ENCODE data around the gene SUFU. TPM values are rescaled to one million over a fixed set of nuclear protein-coding genes. Genes with fewer than 3 reads are reported as not detected.
A peak's percentile ranks its signal among the peaks of the same experiment; 100 is the strongest.

SUFU gene
- total and polyA plus RNA-seq, 2 experiments from 2014 or later, result 10.9 to 18.2 TPM

DNA sequence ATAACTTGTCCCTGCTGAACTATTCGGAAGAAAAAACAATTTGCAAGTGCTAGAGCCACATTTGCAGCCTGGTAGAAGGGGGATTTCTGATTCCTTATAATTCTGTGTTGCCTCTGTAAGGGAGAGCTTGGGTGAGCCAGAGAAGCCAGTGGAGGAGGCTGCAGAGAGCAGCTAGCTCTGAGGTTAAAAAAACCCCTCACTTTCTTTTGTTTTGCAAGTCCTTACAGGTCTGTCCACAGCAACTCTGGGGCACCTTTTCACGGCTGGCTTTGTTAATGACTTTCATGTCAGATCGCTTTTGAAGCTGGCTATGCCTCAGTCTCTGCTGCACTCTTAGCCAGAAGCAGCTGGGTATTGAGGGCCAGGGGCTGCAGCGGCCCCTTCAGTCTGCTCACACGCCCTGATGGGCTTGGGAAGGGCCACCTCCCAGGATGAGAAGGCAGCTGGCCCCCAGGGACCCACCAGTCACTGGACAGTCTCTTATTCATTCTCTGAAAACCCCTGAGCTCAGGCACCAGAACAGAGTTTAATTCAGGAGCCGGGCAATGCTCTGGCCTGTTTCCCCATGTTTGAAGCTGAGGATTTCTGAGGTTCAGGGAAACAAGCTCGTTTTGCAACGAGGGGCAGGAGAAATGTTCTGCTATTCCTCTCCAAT, 171.4 kb downstream of the SUFU start:
- no peak for TF ChIP-seq EZH2 (IDR thresholded peaks at IDR 0.05; ENCODE audit: borderline replicate concordance)
- TF ChIP-seq EZH2phosphoT487 (IDR thresholded peaks at IDR 0.05; ENCODE audit: low read depth, severe bottlenecking, unreplicated experiment), result no peak
- TF ChIP-seq, protein P1, sequence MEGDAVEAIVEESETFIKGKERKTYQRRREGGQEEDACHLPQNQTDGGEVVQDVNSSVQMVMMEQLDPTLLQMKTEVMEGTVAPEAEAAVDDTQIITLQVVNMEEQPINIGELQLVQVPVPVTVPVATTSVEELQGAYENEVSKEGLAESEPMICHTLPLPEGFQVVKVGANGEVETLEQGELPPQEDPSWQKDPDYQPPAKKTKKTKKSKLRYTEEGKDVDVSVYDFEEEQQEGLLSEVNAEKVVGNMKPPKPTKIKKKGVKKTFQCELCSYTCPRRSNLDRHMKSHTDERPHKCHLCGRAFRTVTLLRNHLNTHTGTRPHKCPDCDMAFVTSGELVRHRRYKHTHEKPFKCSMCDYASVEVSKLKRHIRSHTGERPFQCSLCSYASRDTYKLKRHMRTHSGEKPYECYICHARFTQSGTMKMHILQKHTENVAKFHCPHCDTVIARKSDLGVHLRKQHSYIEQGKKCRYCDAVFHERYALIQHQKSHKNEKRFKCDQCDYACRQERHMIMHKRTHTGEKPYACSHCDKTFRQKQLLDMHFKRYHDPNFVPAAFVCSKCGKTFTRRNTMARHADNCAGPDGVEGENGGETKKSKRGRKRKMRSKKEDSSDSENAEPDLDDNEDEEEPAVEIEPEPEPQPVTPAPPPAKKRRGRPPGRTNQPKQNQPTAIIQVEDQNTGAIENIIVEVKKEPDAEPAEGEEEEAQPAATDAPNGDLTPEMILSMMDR (IDR thresholded peaks at IDR 0.05; ENCODE audit: poor library complexity), result no peak
- no peaks in the 10 kb centered on the region for H3K79me2 ChIP-seq
- H3K36me3 ChIP-seq (replicated peaks; ENCODE audit: insufficient read depth, low read depth), result no peaks in the 10 kb centered on the region
- H3K4me1 ChIP-seq (ENCODE audit: insufficient read depth), result peaks cover 64% of the 10 kb centered on the region
- H3K9me2 ChIP-seq (replicated peaks; ENCODE audit: insufficient read depth), result no peaks in the 10 kb centered on the region
- no peaks in the 10 kb centered on the region for H4K20me1 ChIP-seq (ENCODE audit: insufficient read depth, poor library complexity, severe bottlenecking)
- H3K4me2 ChIP-seq, result peak overlapping the region; percentile 69
- no peaks in the 10 kb centered on the region for H3K9me3 ChIP-seq (ENCODE audit: low read depth)
- H3K4me3 ChIP-seq, result no peak overlapping the region
- H3K27ac ChIP-seq, result peak overlapping the region; percentile 93
- no peaks in the 10 kb centered on the region for H3K27me3 ChIP-seq
- WGBS (ENCODE audit: low lambda C conversion rate, missing lambda C conversion rate), result 43% methylated on average over 8 of the region's 8 CpGs
- H2AFZ ChIP-seq, result no peak overlapping the region
- no peak for DNase-seq (ENCODE audit: low spot score)

DNA sequence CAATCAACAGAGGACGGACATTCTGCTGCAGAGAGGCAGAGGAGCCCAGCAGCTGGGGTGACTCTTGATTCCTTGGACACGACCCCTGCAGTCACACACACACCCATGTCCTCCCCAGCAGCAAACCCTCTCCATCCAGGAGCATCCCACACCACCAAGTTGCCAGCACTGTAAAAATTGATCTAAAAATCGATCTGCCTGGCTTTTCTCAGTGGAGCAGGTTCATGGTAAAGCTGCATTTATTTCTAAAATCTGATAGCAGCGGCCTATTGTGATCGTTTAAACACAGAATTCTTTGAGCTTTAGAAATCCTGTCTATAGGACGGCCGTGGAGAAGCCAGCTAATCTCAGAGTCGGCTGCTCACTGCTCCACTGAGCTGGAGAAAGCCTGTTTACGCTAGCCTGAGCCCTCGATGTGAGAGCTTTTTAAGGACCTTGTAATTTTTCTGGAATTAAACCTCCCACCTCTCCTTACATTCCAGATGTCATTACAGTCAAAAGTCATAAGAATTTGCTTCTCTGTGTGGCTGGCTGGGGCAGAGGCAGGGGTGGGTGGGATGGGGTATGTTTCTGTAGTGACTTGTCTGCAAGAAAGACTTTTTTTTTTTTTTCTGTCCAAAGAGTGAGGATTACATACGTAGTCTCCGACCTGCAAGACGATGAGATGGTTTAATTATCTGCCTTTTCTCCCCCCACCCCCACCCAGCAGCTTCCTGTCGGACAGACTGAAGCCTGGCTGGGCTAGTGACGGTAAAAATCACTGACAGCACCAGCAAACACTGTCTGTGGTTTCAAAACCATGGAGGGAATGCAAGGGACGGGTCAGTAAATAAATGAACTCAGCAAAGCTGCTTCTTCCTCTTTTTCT, 172.1 kb downstream of the SUFU start:
- H3K4me3 ChIP-seq, result no peak overlapping the region
- H3K27me3 ChIP-seq, result no peaks in the 10 kb centered on the region
- H3K4me1 ChIP-seq (ENCODE audit: insufficient read depth), result peaks cover 63% of the 10 kb centered on the region
- TF ChIP-seq EZH2 (IDR thresholded peaks at IDR 0.05; ENCODE audit: borderline replicate concordance) (no peak), EZH2phosphoT487 (IDR thresholded peaks at IDR 0.05; ENCODE audit: low read depth, severe bottlenecking, unreplicated experiment) (no peak)
- TF ChIP-seq, protein P1 (IDR thresholded peaks at IDR 0.05; ENCODE audit: poor library complexity), result no peak
- peak overlapping the region; percentile 69 for H3K4me2 ChIP-seq
- H3K9me2 ChIP-seq (replicated peaks; ENCODE audit: insufficient read depth), result no peaks in the 10 kb centered on the region
- H2AFZ ChIP-seq, result no peak overlapping the region
- 23% methylated on average over 14 of the region's 16 CpGs for WGBS (ENCODE audit: low lambda C conversion rate, missing lambda C conversion rate)
- no peaks in the 10 kb centered on the region for H3K36me3 ChIP-seq (replicated peaks; ENCODE audit: insufficient read depth, low read depth)
- no peaks in the 10 kb centered on the region for H3K79me2 ChIP-seq
- H3K9me3 ChIP-seq (ENCODE audit: low read depth), result no peaks in the 10 kb centered on the region
- H4K20me1 ChIP-seq (ENCODE audit: insufficient read depth, poor library complexity, severe bottlenecking), result no peaks in the 10 kb centered on the region
- DNase-seq (ENCODE audit: low spot score), result peak; percentile 61
- H3K27ac ChIP-seq, result peak overlapping the region; percentile 93

DNA sequence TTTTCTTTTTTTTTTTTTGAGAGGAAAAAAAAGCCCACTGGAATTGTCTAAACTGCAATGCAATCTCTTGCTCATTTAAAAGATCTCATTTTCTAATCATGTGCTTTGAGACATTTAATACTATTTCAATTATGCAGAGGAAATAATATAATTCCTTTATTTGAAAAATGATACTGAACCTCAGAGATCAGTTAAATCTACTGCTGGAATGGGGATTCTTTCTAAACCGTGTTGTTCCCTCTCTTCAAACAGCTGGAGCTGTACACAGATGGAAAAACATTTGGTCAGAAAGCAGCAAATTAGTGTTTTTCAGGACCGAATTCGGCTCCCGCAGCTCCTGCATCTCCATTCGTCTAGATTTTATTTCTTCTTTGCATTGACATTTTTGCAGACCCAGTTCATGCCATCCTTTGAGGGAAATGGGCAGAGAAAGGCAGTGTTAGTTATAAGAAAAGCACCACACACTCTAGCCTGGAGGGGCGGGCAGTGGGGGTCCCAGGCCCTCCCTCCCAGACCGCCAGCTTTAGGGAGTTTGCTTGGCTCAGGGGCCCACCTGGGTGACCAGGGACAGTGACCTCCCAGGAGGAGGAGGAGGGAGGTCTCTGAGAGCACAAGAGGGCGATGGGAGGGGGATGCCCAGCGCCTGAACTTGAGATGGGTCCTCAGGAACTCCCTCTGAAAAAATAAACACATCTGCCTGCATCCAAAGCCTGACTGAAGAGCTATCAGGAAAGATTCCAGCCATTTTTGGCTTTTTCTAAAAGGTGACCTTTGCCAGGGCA, 173.0 kb downstream of the SUFU start:
- no peak for DNase-seq (ENCODE audit: low spot score)
- Histone ChIP-seq H3K9me2 (replicated peaks; ENCODE audit: insufficient read depth) (no peaks in the 10 kb centered on the region), H3K4me2 (peak overlapping the region; percentile 69), H2AFZ (no peak overlapping the region), H4K20me1 (ENCODE audit: insufficient read depth, poor library complexity, severe bottlenecking) (no peaks in the 10 kb centered on the region), H3K79me2 (no peaks in the 10 kb centered on the region), H3K27me3 (no peaks in the 10 kb centered on the region), H3K36me3 (replicated peaks; ENCODE audit: insufficient read depth, low read depth) (no peaks in the 10 kb centered on the region), H3K9me3 (ENCODE audit: low read depth) (no peaks in the 10 kb centered on the region), H3K4me3 (no peak overlapping the region), H3K27ac (peak overlapping the region; percentile 93), H3K4me1 (ENCODE audit: insufficient read depth) (peaks cover 63% of the 10 kb centered on the region)
- WGBS (ENCODE audit: low lambda C conversion rate, missing lambda C conversion rate), result 61% methylated on average over 9 of the region's 9 CpGs
- TF ChIP-seq, protein P1 (IDR thresholded peaks at IDR 0.05; ENCODE audit: poor library complexity), result no peak
- TF ChIP-seq EZH2 (IDR thresholded peaks at IDR 0.05; ENCODE audit: borderline replicate concordance) (no peak), EZH2phosphoT487 (IDR thresholded peaks at IDR 0.05; ENCODE audit: low read depth, severe bottlenecking, unreplicated experiment) (no peak)
